HL-60 (cell line): ENCODE measurements around the gene TMEM80.

Experiments used
- DNase-seq, 2 experiments: peaks; one replicate each; pipeline ENCODE4 v3.0.0-alpha.2; 2010 to 2020; ENCODE audit warnings: low read depth in 1 of 2, low spot score in 1 of 2
- H3K27ac ChIP-seq: fragments of 250-450 bp; sonication (Bioruptor Pico); replicated peaks from 2 replicates; pipeline ENCODE4 v1.5.1; 2020; ENCODE audit warnings: mild to moderate bottlenecking, moderate library complexity
- H3K27me3 ChIP-seq: fragments of 250-450 bp; sonication (Bioruptor Pico); 2 replicates; pipeline ENCODE4 v1.5.1; 2021; ENCODE audit warnings: mild to moderate bottlenecking, moderate library complexity; ENCODE audit not compliant: insufficient read depth, poor library complexity, severe bottlenecking
- H3K4me3 ChIP-seq: replicated peaks from 2 replicates; pipeline ENCODE4 v1.5.1; 2011; ENCODE audit warnings: mild to moderate bottlenecking, control low read depth, low read length; ENCODE audit not compliant: insufficient read depth
- GABPA ChIP-seq: IDR thresholded peaks from 2 replicates; pipeline ENCODE4 v1.6.1; 2012; ENCODE audit warnings: low read depth
- POLR2AphosphoS5 ChIP-seq: IDR thresholded peaks from 2 replicates; pipeline ENCODE4 v1.6.1; 2012; ENCODE audit warnings: low read depth
- SPI1 ChIP-seq: IDR thresholded peaks from 2 replicates; pipeline ENCODE4 v1.6.1; 2012; ENCODE audit warnings: low read depth, mild to moderate bottlenecking, borderline replicate concordance
- TF ChIP-seq, protein P1 (sequence below): IDR thresholded peaks from one replicate; pipeline ENCODE4 v1.5.1; 2011; ENCODE audit warnings: low read length, control low read depth, inconsistent platforms; ENCODE audit not compliant: insufficient read depth
- TF ChIP-seq, protein P2 (sequence below): IDR thresholded peaks from 2 replicates; pipeline ENCODE4 v1.6.1; 2012; ENCODE audit warnings: low read depth; ENCODE audit not compliant: insufficient replicate concordance

The TMEM80 gene

DNA sequence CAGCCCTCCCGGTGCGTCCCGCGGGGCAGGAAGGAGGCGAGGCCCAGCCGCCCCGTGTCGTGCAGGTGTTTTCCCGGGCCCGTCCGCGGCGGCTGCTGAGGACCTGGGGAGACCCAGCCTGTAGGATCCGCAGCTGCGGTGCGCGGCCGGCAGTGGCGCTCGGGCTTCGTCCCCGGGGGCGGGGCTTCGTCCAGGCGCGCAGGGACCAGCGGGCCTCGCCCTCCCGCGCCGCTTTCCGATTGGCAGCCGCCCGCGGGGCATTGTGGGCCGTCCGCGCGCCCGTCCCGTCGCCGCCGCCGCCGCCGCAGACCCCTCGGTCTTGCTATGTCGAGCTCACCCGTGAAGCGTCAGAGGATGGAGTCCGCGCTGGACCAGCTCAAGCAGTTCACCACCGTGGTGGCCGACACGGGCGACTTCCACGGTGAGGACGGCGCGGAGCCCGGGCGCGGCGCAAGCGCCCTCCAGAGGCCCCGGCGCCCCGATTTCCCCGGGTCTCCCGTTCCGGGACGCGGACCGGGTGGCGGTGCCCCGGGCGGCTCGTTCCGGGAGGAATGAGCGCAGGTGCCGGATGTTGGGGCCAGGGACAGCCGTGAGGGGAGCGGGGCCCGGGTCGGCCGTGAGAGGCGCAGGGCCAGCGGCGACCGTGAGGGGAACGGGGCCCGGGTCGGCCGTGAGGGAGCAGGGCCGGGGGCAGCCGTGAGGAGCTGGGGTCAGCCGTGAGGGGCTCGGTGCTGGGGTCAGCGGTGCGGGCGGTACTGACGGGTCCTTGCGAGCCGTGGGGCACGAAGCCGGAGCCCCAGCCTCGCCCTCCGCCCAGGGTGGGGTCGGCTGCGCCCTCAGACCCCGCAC, 51.8 kb downstream of the TMEM80 start, which contains the start of gene TALDO1:
TALDO1 (plus strand) TSS at position 307 of the 849 bp plus-strand sequence; CDS start at position 325, 18 bp downstream.
- Histone ChIP-seq H3K4me3 (peak within 1 kb of the TSS; percentile 91), H3K27me3 (no peaks in the 10 kb centered on the region), H3K27ac (peak within 1 kb of the TSS; percentile 92)
- TF ChIP-seq, protein P1, sequence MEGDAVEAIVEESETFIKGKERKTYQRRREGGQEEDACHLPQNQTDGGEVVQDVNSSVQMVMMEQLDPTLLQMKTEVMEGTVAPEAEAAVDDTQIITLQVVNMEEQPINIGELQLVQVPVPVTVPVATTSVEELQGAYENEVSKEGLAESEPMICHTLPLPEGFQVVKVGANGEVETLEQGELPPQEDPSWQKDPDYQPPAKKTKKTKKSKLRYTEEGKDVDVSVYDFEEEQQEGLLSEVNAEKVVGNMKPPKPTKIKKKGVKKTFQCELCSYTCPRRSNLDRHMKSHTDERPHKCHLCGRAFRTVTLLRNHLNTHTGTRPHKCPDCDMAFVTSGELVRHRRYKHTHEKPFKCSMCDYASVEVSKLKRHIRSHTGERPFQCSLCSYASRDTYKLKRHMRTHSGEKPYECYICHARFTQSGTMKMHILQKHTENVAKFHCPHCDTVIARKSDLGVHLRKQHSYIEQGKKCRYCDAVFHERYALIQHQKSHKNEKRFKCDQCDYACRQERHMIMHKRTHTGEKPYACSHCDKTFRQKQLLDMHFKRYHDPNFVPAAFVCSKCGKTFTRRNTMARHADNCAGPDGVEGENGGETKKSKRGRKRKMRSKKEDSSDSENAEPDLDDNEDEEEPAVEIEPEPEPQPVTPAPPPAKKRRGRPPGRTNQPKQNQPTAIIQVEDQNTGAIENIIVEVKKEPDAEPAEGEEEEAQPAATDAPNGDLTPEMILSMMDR: no peak
- no peak for TF ChIP-seq GABPA
- TF ChIP-seq SPI1: no peak
- TF ChIP-seq, protein P2, sequence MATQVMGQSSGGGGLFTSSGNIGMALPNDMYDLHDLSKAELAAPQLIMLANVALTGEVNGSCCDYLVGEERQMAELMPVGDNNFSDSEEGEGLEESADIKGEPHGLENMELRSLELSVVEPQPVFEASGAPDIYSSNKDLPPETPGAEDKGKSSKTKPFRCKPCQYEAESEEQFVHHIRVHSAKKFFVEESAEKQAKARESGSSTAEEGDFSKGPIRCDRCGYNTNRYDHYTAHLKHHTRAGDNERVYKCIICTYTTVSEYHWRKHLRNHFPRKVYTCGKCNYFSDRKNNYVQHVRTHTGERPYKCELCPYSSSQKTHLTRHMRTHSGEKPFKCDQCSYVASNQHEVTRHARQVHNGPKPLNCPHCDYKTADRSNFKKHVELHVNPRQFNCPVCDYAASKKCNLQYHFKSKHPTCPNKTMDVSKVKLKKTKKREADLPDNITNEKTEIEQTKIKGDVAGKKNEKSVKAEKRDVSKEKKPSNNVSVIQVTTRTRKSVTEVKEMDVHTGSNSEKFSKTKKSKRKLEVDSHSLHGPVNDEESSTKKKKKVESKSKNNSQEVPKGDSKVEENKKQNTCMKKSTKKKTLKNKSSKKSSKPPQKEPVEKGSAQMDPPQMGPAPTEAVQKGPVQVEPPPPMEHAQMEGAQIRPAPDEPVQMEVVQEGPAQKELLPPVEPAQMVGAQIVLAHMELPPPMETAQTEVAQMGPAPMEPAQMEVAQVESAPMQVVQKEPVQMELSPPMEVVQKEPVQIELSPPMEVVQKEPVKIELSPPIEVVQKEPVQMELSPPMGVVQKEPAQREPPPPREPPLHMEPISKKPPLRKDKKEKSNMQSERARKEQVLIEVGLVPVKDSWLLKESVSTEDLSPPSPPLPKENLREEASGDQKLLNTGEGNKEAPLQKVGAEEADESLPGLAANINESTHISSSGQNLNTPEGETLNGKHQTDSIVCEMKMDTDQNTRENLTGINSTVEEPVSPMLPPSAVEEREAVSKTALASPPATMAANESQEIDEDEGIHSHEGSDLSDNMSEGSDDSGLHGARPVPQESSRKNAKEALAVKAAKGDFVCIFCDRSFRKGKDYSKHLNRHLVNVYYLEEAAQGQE: no peak
- TF ChIP-seq POLR2AphosphoS5: no peak; the same call in none of the 2 replicates
- DNase-seq: peak; percentile 77 to 91

DNA sequence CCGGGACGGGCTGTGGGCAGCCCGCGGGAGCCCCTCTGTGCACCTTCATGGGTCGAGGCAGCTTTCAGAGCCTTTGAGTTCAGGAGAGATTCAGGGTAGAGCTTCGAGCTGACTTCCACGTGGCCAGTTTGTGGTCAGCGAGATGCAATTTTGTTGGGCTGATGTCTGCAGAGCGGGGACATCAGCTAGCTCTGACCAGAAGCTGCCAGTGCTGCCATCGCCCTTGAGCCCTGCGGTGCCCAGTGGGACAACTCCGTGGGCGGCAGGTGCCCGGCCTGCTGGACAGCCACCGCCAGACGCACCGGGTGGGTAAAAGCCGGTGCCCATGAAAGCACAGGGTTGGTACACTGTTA, 52.4 kb downstream of the TMEM80 start:
- peak; percentile 48 to 51 for DNase-seq
- Histone ChIP-seq H3K27ac (peak overlapping the region; percentile 92), H3K4me3 (peak overlapping the region; percentile 91), H3K27me3 (no peaks in the 10 kb centered on the region)
- no peak for TF ChIP-seq GABPA
- TF ChIP-seq, protein P1: no peak
- TF ChIP-seq POLR2AphosphoS5: no peak; the same call in 1 of the 2 replicates
- no peak for TF ChIP-seq SPI1
- TF ChIP-seq, protein P2: peak; percentile 58

DNA sequence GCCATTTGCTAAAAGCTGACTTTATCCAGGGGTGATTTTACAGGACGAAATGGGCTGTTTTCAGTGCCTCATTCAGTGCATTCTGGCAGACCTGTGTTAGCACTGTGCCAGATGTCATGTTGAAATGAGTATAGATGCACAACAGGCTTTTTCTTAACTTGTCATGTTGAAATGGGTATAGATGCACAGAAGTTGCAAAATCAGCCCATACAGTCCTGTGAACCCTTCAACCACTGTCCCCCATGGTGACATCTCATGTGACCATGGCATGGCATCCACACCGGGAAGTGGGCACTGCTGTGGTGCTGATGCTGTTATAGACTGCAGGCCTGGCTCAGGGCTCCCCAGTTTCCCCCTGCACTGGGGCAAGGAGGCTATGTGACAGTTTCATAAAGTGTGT, 54.1 kb downstream of the TMEM80 start:
- peak overlapping the region; percentile 92 for H3K27ac ChIP-seq
- H3K4me3 ChIP-seq: peak overlapping the region; percentile 91

More for the DNA sequence above, 54.1 kb downstream of the TMEM80 start:
- TF ChIP-seq, protein P2: no peak
- TF ChIP-seq POLR2AphosphoS5 (peak; percentile 31; the same call in 1 of the 2 replicates), SPI1 (no peak), GABPA (no peak)
- TF ChIP-seq, protein P1: no peak
- peak; percentile 87 to 89 for DNase-seq
- H3K27me3 ChIP-seq: no peaks in the 10 kb centered on the region
